Prostate gland (tissue), 2 donors: ENCODE measurements around the gene ZNF143.

Source experiments
- CTCF ChIP-seq, 4 experiments: fragments of 200-600 bp in 2 of 4; fragments of 450-650 bp in 2 of 4; sonication (generic) in 2 of 4; IDR thresholded peaks; 1 replicate in 3 of 4; 2 replicates in 1 of 4; pipeline ENCODE4 v1.5.1; 2016 to 2019; ENCODE audit warnings: antibody characterized with exemption in 4 of 4, mild to moderate bottlenecking in 2 of 4, moderate library complexity in 2 of 4
- POLR2A ChIP-seq: fragments of 450-650 bp; IDR thresholded peaks from one replicate; pipeline ENCODE4 v1.6.1; 2016; ENCODE audit warnings: antibody characterized with exemption, mild to moderate bottlenecking
- POLR2AphosphoS5 ChIP-seq: sonication (generic); formaldehyde crosslinking; IDR thresholded peaks from one replicate; pipeline ENCODE4 v1.6.1; 2017; ENCODE audit warnings: antibody characterized with exemption

- TF ChIP-seq CTCF (IDR thresholded peaks at IDR 0.05): no peak
- no peak for TF ChIP-seq POLR2A
- TF ChIP-seq POLR2AphosphoS5: no peak
Measured at GRCh38 chr11:9571071-9571762, 110.4 kb downstream of the ZNF143 start.
